ENCODE measurements around the gene ZNF557.

Gene ZNF557

DNA sequence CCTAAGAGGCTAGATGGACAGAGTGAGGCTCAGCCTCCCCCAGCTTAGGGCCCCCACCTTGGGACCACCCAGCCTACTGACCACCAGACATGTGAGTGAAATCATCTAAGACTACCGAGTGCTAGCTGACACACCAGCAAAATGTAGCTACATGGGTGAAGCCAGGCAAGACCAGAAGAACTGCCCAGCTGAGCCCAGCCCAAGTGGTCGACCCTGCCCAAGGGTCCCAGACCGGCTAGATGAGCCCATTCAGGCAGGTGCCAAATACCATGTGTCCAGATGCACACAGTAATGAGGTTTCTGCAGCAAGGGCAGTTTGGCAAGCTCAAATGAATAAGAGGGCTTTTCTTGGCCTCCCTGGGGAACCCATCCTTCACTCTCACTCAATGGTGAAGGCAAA lies 56.6 kb downstream of the ZNF557 start:
- DNase-seq (ENCODE audit: low spot score) = no peak

DNA sequence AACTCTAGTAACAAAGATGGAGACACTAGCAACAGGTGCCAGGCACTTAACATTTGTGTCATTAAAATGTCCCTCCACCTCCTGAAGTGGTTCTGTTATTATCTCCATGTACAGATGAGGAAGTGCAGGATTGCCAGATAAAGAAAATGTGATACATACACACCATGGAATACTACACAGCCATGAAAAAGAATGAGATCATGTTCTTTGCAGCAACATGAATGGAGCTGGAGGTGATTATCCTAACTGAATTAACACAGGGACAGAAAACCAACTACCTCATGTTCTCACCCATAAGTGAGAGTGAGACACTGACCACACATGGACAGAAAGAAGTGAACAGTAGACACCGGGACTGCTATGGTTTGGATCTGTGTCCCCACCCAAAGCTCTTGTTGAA lies 60.5 kb downstream of the ZNF557 start:
- DNase-seq (ENCODE audit: low spot score) = no peak

DNA sequence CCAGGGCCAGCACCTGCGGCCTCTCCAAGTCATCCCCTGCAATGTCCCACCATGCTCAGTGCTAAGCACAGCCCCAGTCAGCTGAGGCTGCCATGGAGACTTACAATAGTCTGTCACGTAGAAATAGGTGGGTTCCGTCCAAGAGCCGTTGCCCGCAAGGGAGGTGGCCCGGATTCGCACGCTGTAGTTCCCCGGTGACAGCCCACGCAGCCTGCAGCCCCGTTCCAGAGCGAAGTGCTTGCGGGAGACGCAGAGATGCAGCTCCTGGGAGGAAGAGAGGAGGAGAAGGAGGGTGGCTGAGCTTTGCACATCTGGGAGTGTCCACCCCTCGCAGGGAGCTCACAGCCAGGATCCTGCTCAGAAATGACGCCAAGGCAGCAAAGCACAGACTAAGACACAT lies 62.6 kb downstream of the ZNF557 start:
- DNase-seq (ENCODE audit: low spot score) = no peak

DNA sequence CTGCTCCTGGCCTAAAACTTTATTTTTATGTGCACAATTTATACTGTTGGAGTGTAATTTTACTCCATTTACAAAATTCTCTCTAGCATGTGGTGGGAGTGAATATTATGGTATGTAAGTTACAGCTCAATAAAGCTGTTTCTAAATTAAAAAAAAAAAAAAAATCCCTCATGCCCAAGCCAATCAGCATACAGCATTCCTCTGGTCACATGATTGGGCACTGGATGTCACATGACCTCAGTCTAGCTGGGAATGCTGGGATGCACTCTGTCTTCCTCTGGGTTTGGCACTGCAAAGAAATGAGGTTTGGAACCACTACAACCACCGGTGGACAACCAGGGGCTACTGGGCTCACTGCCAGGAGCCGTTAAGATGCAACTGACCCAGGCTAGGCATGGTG lies 67.6 kb downstream of the ZNF557 start:
- no peak for DNase-seq (ENCODE audit: low spot score)
